ENCODE results near the gene SORCS3. TPM values are rescaled to one million over a fixed set of nuclear protein-coding genes. Genes with fewer than 3 reads are reported as not detected.

SORCS3 gene
- total and polyA plus RNA-seq, 9 of the 15 experiments (the other 6 are each of a cell fraction or from before 2014, with no cell fraction given): not detected

DNA sequence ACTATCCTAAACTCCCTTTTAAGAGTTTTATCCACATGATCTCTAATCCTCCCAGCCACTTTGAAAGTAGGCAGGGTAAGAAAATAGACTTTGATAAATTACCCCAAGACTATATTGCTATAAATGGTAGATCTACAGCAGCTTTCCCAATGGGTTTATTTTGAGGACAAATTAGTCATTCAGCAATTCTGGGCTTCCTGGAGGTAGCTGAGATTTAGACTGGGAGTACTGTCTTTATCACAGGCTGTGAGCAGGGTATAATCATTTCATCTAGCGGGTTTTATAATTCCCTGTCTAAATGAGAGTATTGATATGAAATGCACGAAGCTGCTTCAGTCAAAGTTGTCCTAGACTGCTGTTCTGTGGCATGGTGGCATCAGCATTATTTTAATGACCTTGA lies 279.4 kb downstream of the SORCS3 start:
- H3K9me1 ChIP-seq (ENCODE audit: control insufficient read depth, insufficient read depth, low read length): no peaks in the 10 kb centered on the region
- BruUV-seq (replicated peaks): no TSS peak
- DNase-seq (ENCODE audit: extremely low read depth in 1 of 4, low spot score in 3 of 4) (no peak), ATAC-seq (no peak), FAIRE-seq (no peak)
- 0% methylated on average over 2 of the region's 2 CpGs for WGBS (ENCODE audit: insufficient coverage, low coverage, missing lambda C conversion rate)
- H3K27me3 ChIP-seq (ENCODE audit: control insufficient read depth in 2 of 2, insufficient read depth in 2 of 2, low read length in 2 of 2): no peaks in the 10 kb centered on the region
- no peaks in the 10 kb centered on the region for H3K79me2 ChIP-seq (ENCODE audit: control insufficient read depth, insufficient read depth, low read length)
- no peak overlapping the region for H3K4me3 ChIP-seq
- H3K4me1 ChIP-seq (replicated peaks in 1 of 2; ENCODE audit: control insufficient read depth in 2 of 2, insufficient read depth in 2 of 2, low read length in 2 of 2): no peaks in the 10 kb centered on the region
- no peak for TF ChIP-seq RBM25 (IDR thresholded peaks at IDR 0.05; ENCODE audit: low read depth, low read length, severe bottlenecking)
- TF ChIP-seq SIN3B (IDR thresholded peaks at IDR 0.05; ENCODE audit: low read depth): no peak
- no peak for TF ChIP-seq HNRNPK (IDR thresholded peaks at IDR 0.05; ENCODE audit: low read depth, low read length, poor library complexity, severe bottlenecking)
- TF ChIP-seq ZNF707 (CRISPR knock-in tag; conservative IDR thresholded peaks at IDR 0.05): no peak
- TF ChIP-seq KLF16 (IDR thresholded peaks at IDR 0.05): no peak
- no peak for TF ChIP-seq JUN (IDR thresholded peaks at IDR 0.05; ENCODE audit: borderline replicate concordance, low read depth, low read length)
- no peak for TF ChIP-seq JUN (CRISPR knock-in tag; IDR thresholded peaks at IDR 0.05; ENCODE audit: borderline replicate concordance)
- TF ChIP-seq, protein P1, sequence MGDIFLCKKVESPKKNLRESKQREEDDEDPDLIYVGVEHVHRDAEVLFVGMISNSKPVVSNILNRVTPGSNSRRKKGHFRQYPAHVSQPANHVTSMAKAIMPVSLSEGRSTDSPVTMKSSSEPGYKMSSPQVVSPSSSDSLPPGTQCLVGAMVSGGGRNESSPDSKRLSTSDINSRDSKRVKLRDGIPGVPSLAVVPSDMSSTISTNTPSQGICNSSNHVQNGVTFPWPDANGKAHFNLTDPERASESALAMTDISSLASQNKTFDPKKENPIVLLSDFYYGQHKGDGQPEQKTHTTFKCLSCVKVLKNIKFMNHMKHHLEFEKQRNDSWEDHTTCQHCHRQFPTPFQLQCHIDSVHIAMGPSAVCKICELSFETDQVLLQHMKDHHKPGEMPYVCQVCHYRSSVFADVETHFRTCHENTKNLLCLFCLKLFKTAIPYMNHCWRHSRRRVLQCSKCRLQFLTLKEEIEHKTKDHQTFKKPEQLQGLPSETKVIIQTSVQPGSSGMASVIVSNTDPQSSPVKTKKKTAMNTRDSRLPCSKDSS (IDR thresholded peaks at IDR 0.05; ENCODE audit: low read depth, partially characterized antibody): no peak
- TF ChIP-seq NONO (IDR thresholded peaks at IDR 0.05; ENCODE audit: low read depth in 2 of 2, low read length in 1 of 2): no peak
- TF ChIP-seq POLR3A (IDR thresholded peaks at IDR 0.05; ENCODE audit: borderline replicate concordance, extremely low read depth, insufficient read depth, insufficient read length): no peak
- no peaks in the 10 kb centered on the region for H3K9me3 ChIP-seq (replicated peaks; ENCODE audit: control insufficient read depth, insufficient read depth, low read depth, low read length)
- no peak overlapping the region for H3K4me2 ChIP-seq (ENCODE audit: insufficient read depth, low read length)
- H2AFZ ChIP-seq (ENCODE audit: low read depth, low read length): no peak overlapping the region
- H3K36me3 ChIP-seq (ENCODE audit: control insufficient read depth, insufficient read depth, low read length): no peaks in the 10 kb centered on the region
- intact Hi-C loops (cut with micrococcal nuclease): no loop called here
- H3K27ac ChIP-seq (ENCODE audit: extremely low read depth, low read depth, low read length): no peak overlapping the region
- in situ Hi-C loops (cut with MboI): no loop called here
- CTCF ChIA-PET (ENCODE audit: low intra/inter-chr PET ratio): no interaction called here
- H3K9ac ChIP-seq (ENCODE audit: insufficient read depth in 1 of 2, low read depth in 2 of 2, low read length in 2 of 2): no peak overlapping the region
- POLR2A ChIA-PET: no interaction called here
- H4K20me1 ChIP-seq (replicated peaks; ENCODE audit: control insufficient read depth, insufficient read depth, low read length): no peaks in the 10 kb centered on the region

All from K562 (cell line).